ENCODE data around the gene DYNLT5.

- TF ChIP-seq, protein P1, sequence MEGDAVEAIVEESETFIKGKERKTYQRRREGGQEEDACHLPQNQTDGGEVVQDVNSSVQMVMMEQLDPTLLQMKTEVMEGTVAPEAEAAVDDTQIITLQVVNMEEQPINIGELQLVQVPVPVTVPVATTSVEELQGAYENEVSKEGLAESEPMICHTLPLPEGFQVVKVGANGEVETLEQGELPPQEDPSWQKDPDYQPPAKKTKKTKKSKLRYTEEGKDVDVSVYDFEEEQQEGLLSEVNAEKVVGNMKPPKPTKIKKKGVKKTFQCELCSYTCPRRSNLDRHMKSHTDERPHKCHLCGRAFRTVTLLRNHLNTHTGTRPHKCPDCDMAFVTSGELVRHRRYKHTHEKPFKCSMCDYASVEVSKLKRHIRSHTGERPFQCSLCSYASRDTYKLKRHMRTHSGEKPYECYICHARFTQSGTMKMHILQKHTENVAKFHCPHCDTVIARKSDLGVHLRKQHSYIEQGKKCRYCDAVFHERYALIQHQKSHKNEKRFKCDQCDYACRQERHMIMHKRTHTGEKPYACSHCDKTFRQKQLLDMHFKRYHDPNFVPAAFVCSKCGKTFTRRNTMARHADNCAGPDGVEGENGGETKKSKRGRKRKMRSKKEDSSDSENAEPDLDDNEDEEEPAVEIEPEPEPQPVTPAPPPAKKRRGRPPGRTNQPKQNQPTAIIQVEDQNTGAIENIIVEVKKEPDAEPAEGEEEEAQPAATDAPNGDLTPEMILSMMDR (conservative IDR thresholded peaks at IDR 0.05 in 1 of 2, IDR thresholded peaks at IDR 0.05 in 1 of 2; ENCODE audit: extremely low read depth in 1 of 2, insufficient read depth in 1 of 2, low read depth in 1 of 2, low read length in 2 of 2) = no peak
- no peak for TF ChIP-seq EZH2 (IDR thresholded peaks at IDR 0.05; ENCODE audit: borderline replicate concordance, low read length)
Observed at GRCh38 chr1:66769512-66770229, 17.4 kb downstream of the DYNLT5 start.
